Activated CD4-positive, alpha-beta T cell treated with anti-CD3 and anti-CD28 coated beads for 36 hours (primary cell): Measurements from ENCODE around the gene LSM2. TPM values are rescaled to one million over a fixed set of nuclear protein-coding genes. Genes with fewer than 3 reads are reported as not detected.

Source experiments
- ATAC-seq: fragments of 200-7000 bp; cut with Tn5 transposase; one replicate; pipeline ENCODE4 v1.10.0; 2021; ENCODE audit warnings: mild to moderate bottlenecking, moderate library complexity
- CTCF ChIA-PET: fragments of 350-600 bp; sonication (Branson Sonifier 250); formaldehyde crosslinking; loops from one replicate; lab custom pipeline; 2021; ENCODE audit warnings: antibody characterized with exemption; lab: Charles Lee
- POLR2A ChIA-PET: fragments of 350-600 bp; sonication (Branson Sonifier 250); formaldehyde crosslinking; loops from one replicate; lab custom pipeline; 2021; ENCODE audit warnings: antibody characterized with exemption, inconsistent platforms; lab: Charles Lee
- DNase-seq: peaks from one replicate; pipeline ENCODE4 v3.0.0-alpha.2; 2020
- H3K27ac Mint-ChIP-seq: one replicate; pipeline ENCODE4 v1.8.0; 2021; ENCODE audit warnings: mixed read lengths
- H3K27me3 Mint-ChIP-seq: one replicate; pipeline ENCODE4 v1.8.0; 2021; ENCODE audit warnings: mixed read lengths
- H3K36me3 Mint-ChIP-seq: one replicate; pipeline ENCODE4 v1.8.0; 2021; ENCODE audit warnings: low read depth, mixed read lengths
- H3K4me1 Mint-ChIP-seq: one replicate; pipeline ENCODE4 v1.8.0; 2021; ENCODE audit warnings: mixed read lengths
- H3K4me3 Mint-ChIP-seq: one replicate; pipeline ENCODE4 v1.8.0; 2021; ENCODE audit warnings: mild to moderate bottlenecking, moderate library complexity, mixed read lengths
- H3K9me3 Mint-ChIP-seq: one replicate; pipeline ENCODE4 v1.8.0; 2021; ENCODE audit warnings: low read depth, mixed read lengths
- intact Hi-C, 2 experiments: fragments of 100-400 bp; cut with DNase I in 1 of 2; cut with micrococcal nuclease in 1 of 2; formaldehyde crosslinking; loops; one replicate each; pipeline versions ENCODE4 v1.14.2 to v1.15.1; 2022 to 2024; cut with DNase I, micrococcal nuclease
- total RNA-seq, 2 experiments: library from RNA; stranded (reverse); gene quantifications; one replicate each; pipeline ENCODE4 v1.2.3, GENCODE V29; 2021

Gene LSM2
- total RNA-seq, 2 experiments from 2014 or later: 112 to 124 TPM

DNA sequence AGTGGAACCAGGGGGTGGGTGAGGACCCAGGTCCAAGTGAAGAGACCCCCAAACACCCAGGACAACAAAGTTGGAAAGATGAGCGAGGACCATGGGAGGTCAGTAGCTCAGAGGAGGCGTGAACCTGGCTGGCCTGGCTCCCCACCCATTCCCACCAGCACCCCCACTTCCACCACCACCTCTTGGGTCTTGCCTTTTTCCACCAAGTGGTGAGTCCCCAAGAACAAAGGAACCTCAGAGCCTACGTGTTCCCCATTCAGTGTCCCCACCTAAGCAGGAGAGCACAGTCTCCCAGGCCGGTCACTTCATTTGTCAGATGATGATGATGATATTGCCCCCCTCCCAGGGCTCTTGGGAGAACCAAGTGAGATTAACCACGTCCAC, 29.1 kb downstream of the LSM2 start:
- no peak for ATAC-seq
- H3K27ac Mint-ChIP-seq: peak overlapping the region; percentile 47
- H3K36me3 Mint-ChIP-seq: peaks cover 38% of the 10 kb centered on the region
- intact Hi-C loops: no loop called here
- ChIA-PET POLR2A (no interaction called here), CTCF (interaction anchor here (0.6 to 1.2 kb wide), 6 partner anchors 13 to 197 kb away, joined by 3 to 4 read pairs (median 3); no protein-coding TSS in a partner anchor)
- peaks cover 31% of the 10 kb centered on the region for H3K4me1 Mint-ChIP-seq
- DNase-seq: no peak
- H3K9me3 Mint-ChIP-seq: no peaks in the 10 kb centered on the region
- no peaks in the 10 kb centered on the region for H3K27me3 Mint-ChIP-seq
- H3K4me3 Mint-ChIP-seq: no peak overlapping the region

GRCh38 chr6:31776989-31777666, 29.6 kb downstream of the LSM2 start, which contains the start of gene VWA7:
VWA7 (minus strand) TSS chr6:31777328; CDS start chr6:31776779, 549 bp downstream.
- peaks cover 33% of the 10 kb centered on the region for H3K36me3 Mint-ChIP-seq
- H3K27ac Mint-ChIP-seq: peak within 1 kb of the TSS; percentile 47
- ATAC-seq (peak; percentile 93), DNase-seq (peak; percentile 90)
- POLR2A ChIA-PET: no interaction called here
- H3K9me3 Mint-ChIP-seq: no peaks in the 10 kb centered on the region
- no peak within 1 kb of the TSS for H3K4me3 Mint-ChIP-seq
- CTCF ChIA-PET: interaction anchor here (0.7 to 1.2 kb wide), 6 partner anchors 14 to 197 kb away, joined by 3 to 4 read pairs (median 3); no protein-coding TSS in a partner anchor
- intact Hi-C loops: no loop called here
- H3K4me1 Mint-ChIP-seq: peaks cover 36% of the 10 kb centered on the region
- no peaks in the 10 kb centered on the region for H3K27me3 Mint-ChIP-seq

DNA sequence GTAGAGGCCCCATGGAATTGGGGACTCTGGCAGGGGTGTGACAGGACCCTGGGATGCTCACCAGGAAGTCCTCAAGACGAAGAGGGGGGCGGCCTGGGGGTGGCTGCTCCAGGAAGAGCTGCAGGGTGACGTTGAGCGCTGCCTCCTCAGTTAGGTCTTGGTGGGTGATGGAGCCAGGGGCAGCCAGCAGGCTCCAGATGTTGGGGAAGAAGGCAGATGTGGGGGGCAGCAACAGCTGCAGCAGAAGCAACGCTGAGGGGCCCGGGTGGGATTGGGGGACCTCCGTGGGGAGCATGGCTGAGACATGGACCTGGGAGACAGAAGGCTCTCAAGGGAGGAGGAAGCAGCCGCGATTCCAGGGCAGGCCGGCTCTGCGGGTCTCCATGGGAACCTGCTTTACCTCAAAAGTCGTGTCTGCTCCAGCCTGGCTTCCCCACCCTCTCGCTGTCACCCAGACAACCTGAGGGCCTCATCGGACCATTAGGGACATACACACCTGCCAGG, 30.2 kb downstream of the LSM2 start:
- ATAC-seq (peak; percentile 5), DNase-seq (no peak)
- H3K4me3 Mint-ChIP-seq: no peak overlapping the region
- ChIA-PET POLR2A (no interaction called here), CTCF (interaction anchor here (0.8 kb wide), 1 partner anchor 54 kb away, joined by 3 read pairs; no protein-coding TSS in a partner anchor)
- H3K27me3 Mint-ChIP-seq: no peaks in the 10 kb centered on the region
- H3K9me3 Mint-ChIP-seq: no peaks in the 10 kb centered on the region
- H3K27ac Mint-ChIP-seq: no peak overlapping the region
- intact Hi-C loops: no loop called here
- H3K36me3 Mint-ChIP-seq: peaks cover 27% of the 10 kb centered on the region
- H3K4me1 Mint-ChIP-seq: peaks cover 38% of the 10 kb centered on the region

DNA sequence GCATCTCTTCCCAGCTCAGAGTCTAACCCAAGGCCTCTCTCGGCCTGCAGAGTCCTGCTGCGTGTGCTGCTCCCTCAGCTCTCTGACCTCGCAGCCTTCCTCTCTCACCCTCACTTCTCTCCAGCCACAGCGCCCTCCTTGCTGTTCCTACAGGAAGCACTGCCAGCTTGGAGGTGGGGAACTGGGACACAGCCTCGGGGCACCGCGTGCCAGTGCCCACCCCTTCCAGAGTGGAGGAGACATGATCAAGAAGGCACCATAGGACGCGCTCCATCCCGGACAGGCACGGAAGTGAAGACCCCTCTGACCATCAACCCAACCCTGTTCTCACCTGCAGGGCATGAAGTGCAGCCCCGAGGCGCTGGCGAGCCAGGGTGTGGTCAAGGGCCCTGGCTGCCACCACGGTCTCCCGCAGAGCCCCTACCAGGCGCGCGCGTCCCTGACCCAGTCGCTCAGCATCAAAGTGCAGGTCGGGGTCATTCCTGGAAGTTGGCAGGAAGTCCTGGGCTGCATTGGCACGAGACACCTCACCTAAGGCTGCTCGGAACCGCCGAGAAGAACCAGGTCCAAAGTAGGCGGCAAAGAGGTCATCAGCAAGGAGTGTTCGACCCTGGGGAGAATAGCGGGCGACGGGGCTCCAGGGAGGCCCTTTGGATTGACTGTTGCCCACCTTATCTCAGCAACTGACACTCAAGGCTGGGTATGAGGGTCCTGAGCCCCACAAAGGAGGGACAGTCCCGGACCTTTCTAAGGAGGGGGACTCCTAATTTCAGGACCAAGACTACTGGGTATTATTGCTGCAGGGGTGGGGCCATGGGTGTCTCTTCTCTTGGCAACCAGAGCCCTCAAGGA, 30.9 kb downstream of the LSM2 start:
- H3K27me3 Mint-ChIP-seq: no peaks in the 10 kb centered on the region
- intact Hi-C loops: no loop called here
- H3K27ac Mint-ChIP-seq: peak overlapping the region; percentile 47
- peaks cover 32% of the 10 kb centered on the region for H3K36me3 Mint-ChIP-seq
- ATAC-seq (no peak), DNase-seq (no peak)
- no peaks in the 10 kb centered on the region for H3K9me3 Mint-ChIP-seq
- ChIA-PET POLR2A (no interaction called here), CTCF (interaction anchor here (0.8 to 1.4 kb wide), 2 partner anchors 41 to 55 kb away, joined by 3 to 4 read pairs; no protein-coding TSS in a partner anchor)
- no peak overlapping the region for H3K4me3 Mint-ChIP-seq
- peaks cover 43% of the 10 kb centered on the region for H3K4me1 Mint-ChIP-seq

- DNase-seq (no peak), ATAC-seq (no peak)
- H3K27ac Mint-ChIP-seq: no peak overlapping the region
- POLR2A ChIA-PET: no interaction called here
- CTCF ChIA-PET: interaction anchor here (1.4 to 1.6 kb wide), 2 partner anchors 20 to 40 kb away, joined by 4 to 5 read pairs; partner anchors contain the start of gene VARS1
- H3K4me3 Mint-ChIP-seq: no peak overlapping the region
- peaks cover 43% of the 10 kb centered on the region for H3K4me1 Mint-ChIP-seq
- no peaks in the 10 kb centered on the region for H3K27me3 Mint-ChIP-seq
- peaks cover 28% of the 10 kb centered on the region for H3K36me3 Mint-ChIP-seq
- H3K9me3 Mint-ChIP-seq: no peaks in the 10 kb centered on the region
- intact Hi-C loops: no loop called here
These were observed 31.6 kb downstream of the LSM2 start for GRCh38 chr6:31775184-31775583.

- DNase-seq: peak; percentile 52
- Mint-ChIP-seq H3K36me3 (peaks cover 7% of the 10 kb centered on the region), H3K27ac (no peak overlapping the region), H3K4me3 (no peak overlapping the region), H3K9me3 (no peaks in the 10 kb centered on the region), H3K27me3 (no peaks in the 10 kb centered on the region), H3K4me1 (peaks cover 33% of the 10 kb centered on the region)
- ATAC-seq: peak; percentile 13
- intact Hi-C loops: loop anchor here in 1 of 2 experiments (5.0 kb wide), 1 partner anchor 35 kb away; the partner anchor contains the start of gene CLIC1
- POLR2A ChIA-PET: no interaction called here
- CTCF ChIA-PET: interaction anchor here (1.0 kb wide), 1 partner anchor 31 kb away, joined by 3 read pairs; no protein-coding TSS in a partner anchor
These were observed 34.8 kb downstream of the LSM2 start for GRCh38 chr6:31771992-31772358.

DNA sequence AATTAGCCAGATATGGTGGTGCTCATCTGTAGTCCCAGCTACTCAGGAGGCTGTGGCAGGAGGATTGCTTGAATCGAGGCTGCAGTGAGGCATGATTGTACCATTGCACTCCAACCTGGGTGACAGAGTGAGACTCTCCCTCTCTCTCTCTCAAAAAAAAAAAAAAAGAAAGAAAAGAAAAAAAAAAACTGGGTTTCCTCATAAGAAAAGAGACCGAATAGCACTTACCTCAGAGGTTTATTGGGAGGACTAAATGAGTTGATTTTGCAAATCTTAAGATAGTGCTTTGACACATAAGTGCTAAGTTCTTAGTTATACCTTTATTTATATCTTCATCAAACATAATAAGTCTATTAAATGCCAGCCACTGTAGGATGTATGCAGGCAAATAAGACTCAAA, 35.9 kb downstream of the LSM2 start:
- POLR2A ChIA-PET: no interaction called here
- H3K27ac Mint-ChIP-seq: peak overlapping the region; percentile 14
- H3K9me3 Mint-ChIP-seq: no peaks in the 10 kb centered on the region
- no peak overlapping the region for H3K4me3 Mint-ChIP-seq
- H3K4me1 Mint-ChIP-seq: peaks cover 24% of the 10 kb centered on the region
- H3K27me3 Mint-ChIP-seq: no peaks in the 10 kb centered on the region
- intact Hi-C loops: loop anchor here in 1 of 2 experiments (5.0 kb wide), 1 partner anchor 34 kb away; the partner anchor contains the start of gene CLIC1
- CTCF ChIA-PET: interaction anchor here (0.6 to 2.6 kb wide), 10 partner anchors 28 to 470 kb away, joined by 3 to 15 read pairs (median 4); partner anchors contain the start of genes DDAH2, LSM2, LY6G6F and MSH5
- no peak for DNase-seq
- peaks cover 7% of the 10 kb centered on the region for H3K36me3 Mint-ChIP-seq
- no peak for ATAC-seq

- CTCF ChIA-PET: interaction anchor here (0.6 to 2.6 kb wide), 31 partner anchors 10 to 464 kb away, joined by 3 to 15 read pairs (median 4); partner anchors contain the start of genes DDAH2, LSM2, LY6G6D and LY6G6F
- H3K4me3 Mint-ChIP-seq: no peak overlapping the region
- POLR2A ChIA-PET: interaction anchor here (0.6 to 1.4 kb wide), 4 partner anchors 30 to 69 kb away, joined by 3 to 6 read pairs (median 4); partner anchors contain the start of gene MSH5
- H3K27me3 Mint-ChIP-seq: no peaks in the 10 kb centered on the region
- peak overlapping the region; percentile 80 for H3K27ac Mint-ChIP-seq
- H3K4me1 Mint-ChIP-seq: peaks cover 19% of the 10 kb centered on the region
- peak; percentile 88 for ATAC-seq
- intact Hi-C loops: loop anchor here (1.0 to 5.0 kb wide), 3 partner anchors 33 to 90 kb away; partner anchors contain the start of genes CLIC1 (in 1 of the 2) and DDAH2 (in 1 of the 2)
- no peaks in the 10 kb centered on the region for H3K9me3 Mint-ChIP-seq
- peak; percentile 91 for DNase-seq
- peaks cover 7% of the 10 kb centered on the region for H3K36me3 Mint-ChIP-seq
These were observed 36.9 kb downstream of the LSM2 start for GRCh38 chr6:31769684-31770371.

DNA sequence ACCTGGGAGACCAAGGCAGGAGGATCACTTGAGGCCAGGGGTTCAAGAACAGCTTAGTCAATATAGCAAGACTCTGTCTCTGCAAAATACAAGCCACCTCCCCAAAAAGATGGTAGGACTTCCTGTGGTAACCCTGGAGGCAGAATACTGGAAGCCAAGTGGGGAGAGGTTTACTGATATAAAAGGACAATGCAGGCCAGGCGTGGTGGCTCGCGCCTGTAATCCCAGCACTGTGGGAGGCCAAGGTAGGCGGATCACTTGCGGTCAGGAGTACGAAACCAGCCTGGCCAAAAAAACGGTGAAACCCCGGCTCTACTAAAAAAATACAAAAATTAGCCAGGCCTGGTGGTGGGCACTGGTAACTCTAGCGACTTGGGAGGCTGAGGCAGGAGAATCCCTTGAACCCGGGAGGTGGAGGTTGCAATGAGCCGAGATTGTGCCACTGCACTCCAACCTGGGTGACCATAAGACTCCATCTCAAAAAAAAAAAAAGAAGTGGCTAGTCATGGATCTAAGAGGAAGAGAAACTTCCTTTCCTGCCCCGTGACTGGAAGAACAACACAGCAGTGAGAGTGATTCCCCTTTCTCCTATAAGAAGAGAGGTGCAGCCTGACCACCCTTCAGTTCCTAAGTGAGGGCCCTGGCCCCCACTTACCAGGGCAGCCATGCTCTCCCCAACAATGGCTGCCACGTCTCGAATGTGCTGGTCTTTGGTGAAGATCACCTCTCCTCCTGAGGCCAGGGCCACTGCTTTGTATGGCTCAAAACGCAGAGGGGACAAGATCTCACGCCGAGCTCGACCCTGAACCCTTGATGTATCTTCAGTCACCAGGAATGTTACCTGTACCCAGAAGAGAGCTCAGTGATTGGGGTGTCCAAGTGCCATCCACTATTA, 38.2 kb downstream of the LSM2 start:
- POLR2A ChIA-PET: no interaction called here
- DNase-seq (no peak), ATAC-seq (no peak)
- Mint-ChIP-seq H3K9me3 (no peaks in the 10 kb centered on the region), H3K36me3 (peaks cover 12% of the 10 kb centered on the region), H3K4me3 (no peak overlapping the region), H3K4me1 (peaks cover 19% of the 10 kb centered on the region), H3K27ac (no peak overlapping the region), H3K27me3 (no peaks in the 10 kb centered on the region)
- CTCF ChIA-PET: interaction anchor here (0.6 to 2.6 kb wide), 13 partner anchors 9 to 130 kb away, joined by 3 to 15 read pairs (median 4); partner anchors contain the start of genes DDAH2 and MSH5
- intact Hi-C loops: loop anchor here in 1 of 2 experiments (1.0 kb wide), 2 partner anchors 39 to 88 kb away; partner anchors contain the start of gene DDAH2
